Caco-2 (cell line): ENCODE measurements around the gene SPEM1. TPM values are rescaled to one million over a fixed set of nuclear protein-coding genes. Genes with fewer than 3 reads are reported as not detected.

Experiments used
- BruUV-seq: library from RNA; stranded (reverse); fragments of 400-500 nt; replicated peaks from 2 replicates; lab custom pipeline; 2021; lab: Mats Ljungman, UMichigan
- CTCF ChIA-PET: fragments of 300-600 bp; sonication (Branson Sonifier 250); formaldehyde crosslinking; loops from one replicate; lab custom pipeline; 2022; ENCODE audit warnings: antibody characterized with exemption; lab: Charles Lee
- POLR2A ChIA-PET: fragments of 300-600 bp; sonication (Branson Sonifier 250); formaldehyde crosslinking; loops from one replicate; lab custom pipeline; 2022; ENCODE audit warnings: antibody characterized with exemption; lab: Charles Lee
- DNase-seq, 2 experiments: peaks; one replicate each; pipeline versions ENCODE4 v3.0.0 to v3.0.0-alpha.2; 2020 to 2022
- H3K27me3 ChIP-seq: replicated peaks from 2 replicates; pipeline ENCODE4 v1.6.0; 2011; ENCODE audit warnings: low read length; ENCODE audit not compliant: control insufficient read depth, insufficient read depth
- H3K36me3 ChIP-seq: 2 replicates; pipeline ENCODE4 v1.5.1; 2011; ENCODE audit warnings: low read length; ENCODE audit not compliant: control insufficient read depth, insufficient read depth
- H3K4me1 ChIP-seq: fragments of 250-450 bp; sonication (Bioruptor Pico); 2 replicates; pipeline ENCODE4 v1.5.1; 2020; ENCODE audit warnings: mild to moderate bottlenecking
- H3K4me3 ChIP-seq: 2 replicates; pipeline ENCODE4 v1.5.1; 2011; ENCODE audit warnings: low read depth, mild to moderate bottlenecking, control low read depth, low read length
- H3K9me3 ChIP-seq: fragments of 250-450 bp; sonication (Bioruptor Pico); 2 replicates; pipeline ENCODE4 v1.5.1; 2020; ENCODE audit warnings: mild to moderate bottlenecking, moderate library complexity
- H3K27ac Mint-ChIP-seq: one replicate; pipeline ENCODE4 v1.8.0; 2022; ENCODE audit warnings: mixed read lengths; ENCODE audit not compliant: unreplicated experiment
- H3K27me3 Mint-ChIP-seq: one replicate; pipeline ENCODE4 v1.8.0; 2022; ENCODE audit warnings: mixed read lengths; ENCODE audit not compliant: insufficient read depth, unreplicated experiment
- H3K36me3 Mint-ChIP-seq: one replicate; pipeline ENCODE4 v1.8.0; 2022; ENCODE audit warnings: mild to moderate bottlenecking, mixed read lengths; ENCODE audit not compliant: insufficient read depth, unreplicated experiment
- H3K4me1 Mint-ChIP-seq: one replicate; pipeline ENCODE4 v1.8.0; 2022; ENCODE audit warnings: low read depth, mixed read lengths; ENCODE audit not compliant: unreplicated experiment
- H3K4me3 Mint-ChIP-seq: one replicate; pipeline ENCODE4 v1.8.0; 2022; ENCODE audit warnings: mild to moderate bottlenecking, moderate library complexity, mixed read lengths; ENCODE audit not compliant: unreplicated experiment
- H3K9me3 Mint-ChIP-seq: one replicate; pipeline ENCODE4 v1.8.0; 2022; ENCODE audit warnings: mixed read lengths; ENCODE audit not compliant: unreplicated experiment
- intact Hi-C: fragments of 100-400 bp; cut with micrococcal nuclease; formaldehyde crosslinking; loops from one replicate; pipeline ENCODE4 v1.10.0; 2022; ENCODE audit not compliant: unreplicated experiment
- total RNA-seq: library from RNA; stranded (reverse); gene quantifications from 2 replicates; pipeline ENCODE4 v1.2.3, GENCODE V29; 2022
- TF ChIP-seq, protein P1 (sequence below), 2 experiments: fragments of 200-600 bp in 1 of 2; IDR thresholded peaks; 1 replicate in 1 of 2; 2 replicates in 1 of 2; pipeline versions ENCODE4 v1.5.1 to v1.8.0; 2011 to 2022; ENCODE audit warnings: antibody characterized with exemption in 1 of 2, control low read depth in 1 of 2, inconsistent platforms in 1 of 2, low read depth in 1 of 2, low read length in 1 of 2, mild to moderate bottlenecking in 1 of 2, moderate library complexity in 1 of 2; ENCODE audit not compliant: insufficient read depth in 1 of 2, severe bottlenecking in 1 of 2, unreplicated experiment in 1 of 2

SPEM1 gene
- total RNA-seq, 1 experiment from 2014 or later, result 0.52 TPM

DNA sequence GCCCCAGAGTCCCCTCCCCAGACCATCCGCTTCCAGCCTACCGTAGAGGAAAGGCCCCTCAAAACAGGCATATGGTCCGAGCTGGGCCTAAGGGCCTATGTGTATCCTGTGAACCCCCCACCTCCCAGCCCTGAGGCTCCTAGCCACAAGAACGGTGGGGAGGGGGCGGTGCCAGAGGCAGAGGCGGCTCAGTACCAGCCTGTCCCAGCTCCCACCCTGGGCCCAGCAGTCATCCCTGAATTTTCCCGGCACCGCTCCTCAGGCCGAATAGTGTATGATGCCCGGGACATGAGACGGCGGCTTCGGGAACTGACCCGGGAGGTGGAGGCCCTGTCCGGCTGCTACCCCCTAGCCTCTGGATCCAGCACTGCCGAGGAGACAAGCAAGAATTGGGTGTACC, 1.1 kb downstream of the SPEM1 start:
- intact Hi-C loops, result no loop called here
- no peak for DNase-seq
- Histone ChIP-seq H3K27me3 (no peaks in the 10 kb centered on the region), H3K4me1 (no peaks in the 10 kb centered on the region), H3K9me3 (no peaks in the 10 kb centered on the region), H3K36me3 (no peaks in the 10 kb centered on the region), H3K4me3 (no peak overlapping the region)
- ChIA-PET POLR2A (no interaction called here), CTCF (no interaction called here)
- BruUV-seq, result no TSS peak
- no peaks in the 10 kb centered on the region for H3K9me3 Mint-ChIP-seq
- TF ChIP-seq, protein P1, sequence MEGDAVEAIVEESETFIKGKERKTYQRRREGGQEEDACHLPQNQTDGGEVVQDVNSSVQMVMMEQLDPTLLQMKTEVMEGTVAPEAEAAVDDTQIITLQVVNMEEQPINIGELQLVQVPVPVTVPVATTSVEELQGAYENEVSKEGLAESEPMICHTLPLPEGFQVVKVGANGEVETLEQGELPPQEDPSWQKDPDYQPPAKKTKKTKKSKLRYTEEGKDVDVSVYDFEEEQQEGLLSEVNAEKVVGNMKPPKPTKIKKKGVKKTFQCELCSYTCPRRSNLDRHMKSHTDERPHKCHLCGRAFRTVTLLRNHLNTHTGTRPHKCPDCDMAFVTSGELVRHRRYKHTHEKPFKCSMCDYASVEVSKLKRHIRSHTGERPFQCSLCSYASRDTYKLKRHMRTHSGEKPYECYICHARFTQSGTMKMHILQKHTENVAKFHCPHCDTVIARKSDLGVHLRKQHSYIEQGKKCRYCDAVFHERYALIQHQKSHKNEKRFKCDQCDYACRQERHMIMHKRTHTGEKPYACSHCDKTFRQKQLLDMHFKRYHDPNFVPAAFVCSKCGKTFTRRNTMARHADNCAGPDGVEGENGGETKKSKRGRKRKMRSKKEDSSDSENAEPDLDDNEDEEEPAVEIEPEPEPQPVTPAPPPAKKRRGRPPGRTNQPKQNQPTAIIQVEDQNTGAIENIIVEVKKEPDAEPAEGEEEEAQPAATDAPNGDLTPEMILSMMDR (IDR thresholded peaks at IDR 0.05; ENCODE audit: insufficient read depth in 1 of 2, low read depth in 1 of 2, low read length in 1 of 2, severe bottlenecking in 1 of 2, unreplicated experiment in 1 of 2), result no peak
- no peaks in the 10 kb centered on the region for H3K36me3 Mint-ChIP-seq
- H3K4me1 Mint-ChIP-seq, result no peaks in the 10 kb centered on the region
- H3K27ac Mint-ChIP-seq, result no peak overlapping the region
- no peak overlapping the region for H3K4me3 Mint-ChIP-seq
- no peaks in the 10 kb centered on the region for H3K27me3 Mint-ChIP-seq

DNA sequence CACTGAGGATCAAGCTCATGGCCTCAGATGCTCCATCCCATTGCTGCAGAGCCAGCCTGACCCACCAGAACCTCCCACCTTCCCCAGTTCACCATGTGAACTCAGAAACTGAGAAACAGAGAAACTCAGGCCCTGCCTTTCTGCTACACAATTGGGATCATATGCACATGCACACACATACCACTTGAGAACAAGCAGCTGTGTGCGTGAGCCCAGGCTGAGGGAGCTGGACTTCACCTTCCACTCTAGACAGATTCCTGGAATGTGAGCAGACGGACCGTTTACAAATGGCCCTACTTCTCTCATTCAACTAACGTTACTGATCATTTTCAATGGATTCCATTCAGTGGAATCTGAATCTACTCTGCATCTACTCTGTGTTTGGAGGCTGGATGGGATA, 3.6 kb downstream of the SPEM1 start:
- ChIA-PET CTCF (no interaction called here), POLR2A (no interaction called here)
- no peaks in the 10 kb centered on the region for H3K27me3 ChIP-seq
- H3K4me1 ChIP-seq, result no peaks in the 10 kb centered on the region
- Mint-ChIP-seq H3K27me3 (no peaks in the 10 kb centered on the region), H3K36me3 (no peaks in the 10 kb centered on the region), H3K27ac (no peak overlapping the region), H3K4me3 (no peak overlapping the region), H3K9me3 (no peaks in the 10 kb centered on the region), H3K4me1 (no peaks in the 10 kb centered on the region)
- no peaks in the 10 kb centered on the region for H3K36me3 ChIP-seq
- no peaks in the 10 kb centered on the region for H3K9me3 ChIP-seq
- no TSS peak for BruUV-seq
- no peak for DNase-seq
- H3K4me3 ChIP-seq, result no peak overlapping the region
- TF ChIP-seq, protein P1 (IDR thresholded peaks at IDR 0.05; ENCODE audit: insufficient read depth in 1 of 2, low read depth in 1 of 2, low read length in 1 of 2, severe bottlenecking in 1 of 2, unreplicated experiment in 1 of 2), result no peak
- intact Hi-C loops, result no loop called here

DNA sequence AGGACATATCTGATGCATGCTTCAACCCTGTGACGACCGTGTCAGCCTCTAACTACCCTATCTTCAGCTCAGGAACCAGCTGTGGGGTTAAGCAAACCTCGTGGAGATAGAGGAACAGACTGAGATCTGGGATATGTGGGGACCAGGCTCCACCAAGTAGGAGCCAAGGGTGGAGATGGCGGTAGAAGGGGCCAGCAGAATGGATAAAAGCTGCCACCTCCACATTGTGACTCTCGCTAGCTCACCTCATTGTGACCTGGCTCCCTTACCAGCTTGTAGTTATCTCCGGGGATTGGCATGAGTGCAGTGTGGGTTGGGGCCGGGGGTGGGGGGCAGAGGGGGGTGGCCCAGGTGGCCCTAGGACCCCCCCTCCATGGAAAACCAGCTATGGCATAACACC, 5.2 kb downstream of the SPEM1 start, which contains the start of gene SPEM2:
TSS of gene SPEM2 (plus strand) at position 301 of the 400 bp plus-strand sequence. CDS start at position 374, 73 bp downstream.
- CTCF ChIA-PET, result interaction anchor here (0.6 kb wide), 1 partner anchor 80 kb away, joined by 3 read pairs; no protein-coding TSS in a partner anchor
- TF ChIP-seq, protein P1 (IDR thresholded peaks at IDR 0.05; ENCODE audit: insufficient read depth in 1 of 2, low read depth in 1 of 2, low read length in 1 of 2, severe bottlenecking in 1 of 2, unreplicated experiment in 1 of 2), result no peak
- Mint-ChIP-seq H3K4me3 (no peak within 1 kb of the TSS), H3K4me1 (no peaks in the 10 kb centered on the region), H3K27ac (no peak within 1 kb of the TSS), H3K9me3 (no peaks in the 10 kb centered on the region), H3K36me3 (no peaks in the 10 kb centered on the region), H3K27me3 (no peaks in the 10 kb centered on the region)
- BruUV-seq, result no TSS peak
- no peaks in the 10 kb centered on the region for H3K36me3 ChIP-seq
- DNase-seq, result no peak
- intact Hi-C loops, result no loop called here
- H3K9me3 ChIP-seq, result no peaks in the 10 kb centered on the region
- H3K4me3 ChIP-seq, result no peak within 1 kb of the TSS
- H3K4me1 ChIP-seq, result no peaks in the 10 kb centered on the region
- POLR2A ChIA-PET, result interaction anchor here (0.5 kb wide), 1 partner anchor 54 kb away, joined by 6 read pairs; the partner anchor contains the start of gene ZBTB4
- H3K27me3 ChIP-seq, result no peaks in the 10 kb centered on the region
